ENCODE results near the gene CCDC9B.

Gene CCDC9B

DNA sequence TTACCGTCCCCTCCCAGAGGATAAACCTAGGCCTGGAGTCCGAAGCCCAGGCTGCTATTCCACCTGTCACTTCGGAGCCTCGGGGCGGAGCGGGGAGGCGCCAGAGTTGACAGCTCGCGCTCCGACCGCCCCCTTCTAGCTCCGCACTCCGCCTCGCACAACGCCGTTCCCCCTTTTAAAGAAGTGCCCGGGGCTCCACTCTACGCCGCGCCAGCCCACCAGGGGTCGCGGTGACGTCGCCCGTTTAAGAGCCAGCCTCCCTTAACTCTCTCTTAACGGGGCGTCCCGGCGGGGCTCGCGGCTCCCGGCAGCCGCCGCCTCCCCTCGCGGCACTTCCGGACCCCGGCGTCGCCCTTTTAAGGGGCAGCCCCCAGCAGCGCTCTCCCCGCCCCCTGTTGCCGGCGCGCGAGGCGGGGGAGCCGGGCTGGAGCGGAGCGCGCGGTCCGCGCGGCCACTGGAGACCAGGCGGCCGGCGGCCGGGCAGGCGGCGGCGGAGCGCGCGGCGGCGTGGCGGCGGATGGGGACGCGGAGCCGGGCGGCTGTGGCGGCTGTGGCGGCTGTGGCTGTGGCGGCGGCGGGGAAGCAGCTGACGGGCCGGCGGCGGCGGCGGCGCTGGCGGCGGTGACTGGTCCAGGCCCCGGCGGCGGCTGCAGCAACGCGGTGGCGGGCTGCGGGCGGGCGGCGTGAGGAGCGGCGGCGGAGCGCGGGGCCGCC is 17.3 kb downstream of the CCDC9B start, which contains the start of gene INAFM2:
Gene INAFM2 (plus strand): TSS at position 454 of the 714 bp plus-strand sequence. CDS start 364 bp downstream, outside the sequence.
- TF ChIP-seq EZH2 (optimal IDR thresholded peaks at IDR 0.05; ENCODE audit: low read depth, low read length) = no peak
- TF ChIP-seq, protein P1, sequence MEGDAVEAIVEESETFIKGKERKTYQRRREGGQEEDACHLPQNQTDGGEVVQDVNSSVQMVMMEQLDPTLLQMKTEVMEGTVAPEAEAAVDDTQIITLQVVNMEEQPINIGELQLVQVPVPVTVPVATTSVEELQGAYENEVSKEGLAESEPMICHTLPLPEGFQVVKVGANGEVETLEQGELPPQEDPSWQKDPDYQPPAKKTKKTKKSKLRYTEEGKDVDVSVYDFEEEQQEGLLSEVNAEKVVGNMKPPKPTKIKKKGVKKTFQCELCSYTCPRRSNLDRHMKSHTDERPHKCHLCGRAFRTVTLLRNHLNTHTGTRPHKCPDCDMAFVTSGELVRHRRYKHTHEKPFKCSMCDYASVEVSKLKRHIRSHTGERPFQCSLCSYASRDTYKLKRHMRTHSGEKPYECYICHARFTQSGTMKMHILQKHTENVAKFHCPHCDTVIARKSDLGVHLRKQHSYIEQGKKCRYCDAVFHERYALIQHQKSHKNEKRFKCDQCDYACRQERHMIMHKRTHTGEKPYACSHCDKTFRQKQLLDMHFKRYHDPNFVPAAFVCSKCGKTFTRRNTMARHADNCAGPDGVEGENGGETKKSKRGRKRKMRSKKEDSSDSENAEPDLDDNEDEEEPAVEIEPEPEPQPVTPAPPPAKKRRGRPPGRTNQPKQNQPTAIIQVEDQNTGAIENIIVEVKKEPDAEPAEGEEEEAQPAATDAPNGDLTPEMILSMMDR (IDR thresholded peaks at IDR 0.05; ENCODE audit: low read length) = peak; percentile 37
- TF ChIP-seq EZH2phosphoT487 (IDR thresholded peaks at IDR 0.05; ENCODE audit: low read length) = no peak
- peaks cover 29% of the 10 kb centered on the region for H3K79me2 ChIP-seq (ENCODE audit: low read length)
- H3K4me2 ChIP-seq (ENCODE audit: low read depth, low read length) = peak within 1 kb of the TSS; percentile 92
- H3K36me3 ChIP-seq (replicated peaks; ENCODE audit: insufficient read depth, low read length) = no peaks in the 10 kb centered on the region
- H3F3A ChIP-seq (ENCODE audit: insufficient read depth, low read length) = peaks cover 26% of the 10 kb centered on the region
- H2AFZ ChIP-seq (ENCODE audit: low read length) = peak within 1 kb of the TSS; percentile 61; the same call in 1 of the 2 replicates
- H3K27ac ChIP-seq (ENCODE audit: low read length) = no peak within 1 kb of the TSS
- H3K9me3 ChIP-seq (replicated peaks; ENCODE audit: insufficient read depth, low read length) = no peaks in the 10 kb centered on the region
- H3K9me2 ChIP-seq (replicated peaks; ENCODE audit: insufficient read depth, low read length) = no peaks in the 10 kb centered on the region
- H3K4me3 ChIP-seq (ENCODE audit: low read length) = peak within 1 kb of the TSS; percentile 74
- H3K4me1 ChIP-seq (ENCODE audit: low read length) = peaks cover 43% of the 10 kb centered on the region
- H3K27me3 ChIP-seq (replicated peaks; ENCODE audit: insufficient read depth, low read length) = no peaks in the 10 kb centered on the region
- H3K9ac ChIP-seq (ENCODE audit: low read length) = peak within 1 kb of the TSS; percentile 61; the same call in 1 of the 2 replicates
- H4K20me1 ChIP-seq (ENCODE audit: insufficient read depth, low read length) = no peaks in the 10 kb centered on the region
- DNase-seq = peak; percentile 98

DNA sequence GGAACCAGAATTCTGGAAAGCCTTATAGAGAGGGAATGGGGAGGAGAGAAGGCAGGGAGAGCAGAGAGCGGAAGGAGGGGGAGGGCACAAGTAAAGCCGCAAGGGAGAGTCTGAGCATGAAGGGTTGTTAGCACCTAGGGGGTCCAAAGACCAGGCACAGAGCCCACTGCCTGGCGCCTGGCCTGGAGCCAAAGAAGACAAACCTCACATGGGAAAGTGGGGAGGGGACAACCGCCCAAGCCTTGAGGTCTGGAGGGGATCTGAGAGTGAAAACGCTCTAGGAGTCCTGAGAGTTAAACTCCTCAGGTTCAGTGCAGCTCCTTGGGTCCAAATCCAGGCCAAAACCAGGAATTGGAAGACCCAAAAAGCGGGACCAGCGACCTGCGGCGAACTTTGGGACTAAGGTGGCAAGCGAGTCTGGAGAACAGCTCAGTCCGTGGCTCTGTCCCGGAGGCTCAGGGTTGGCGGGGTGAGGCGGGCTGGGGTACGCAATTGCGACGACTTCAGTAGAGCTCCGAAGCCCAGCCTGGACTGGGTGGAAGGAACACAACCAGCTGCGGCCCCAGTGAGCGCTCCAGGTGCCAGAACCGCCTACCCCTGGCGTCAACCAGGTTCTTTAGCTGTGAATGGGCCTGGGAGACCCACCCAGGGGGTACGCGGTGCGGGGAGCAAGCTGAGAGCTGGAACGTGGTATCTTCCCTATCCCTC is 18.1 kb downstream of the CCDC9B start:
- Histone ChIP-seq H3K27ac (ENCODE audit: low read length) (no peak overlapping the region), H3K9me3 (replicated peaks; ENCODE audit: insufficient read depth, low read length) (no peaks in the 10 kb centered on the region), H3K4me1 (ENCODE audit: low read length) (peaks cover 39% of the 10 kb centered on the region), H3K4me2 (ENCODE audit: low read depth, low read length) (peak overlapping the region; percentile 92), H4K20me1 (ENCODE audit: insufficient read depth, low read length) (no peaks in the 10 kb centered on the region), H3K9me2 (replicated peaks; ENCODE audit: insufficient read depth, low read length) (no peaks in the 10 kb centered on the region), H3K9ac (ENCODE audit: low read length) (no peak overlapping the region), H3F3A (ENCODE audit: insufficient read depth, low read length) (peaks cover 19% of the 10 kb centered on the region), H3K36me3 (replicated peaks; ENCODE audit: insufficient read depth, low read length) (no peaks in the 10 kb centered on the region), H3K27me3 (replicated peaks; ENCODE audit: insufficient read depth, low read length) (no peaks in the 10 kb centered on the region), H3K4me3 (ENCODE audit: low read length) (peak overlapping the region; percentile 48), H2AFZ (ENCODE audit: low read length) (peak overlapping the region; percentile 61; the same call in 1 of the 2 replicates), H3K79me2 (ENCODE audit: low read length) (peaks cover 29% of the 10 kb centered on the region)
- TF ChIP-seq, protein P1 (IDR thresholded peaks at IDR 0.05; ENCODE audit: low read length) = no peak
- no peak for TF ChIP-seq EZH2 (optimal IDR thresholded peaks at IDR 0.05; ENCODE audit: low read depth, low read length)
- TF ChIP-seq EZH2phosphoT487 (IDR thresholded peaks at IDR 0.05; ENCODE audit: low read length) = no peak
- DNase-seq = no peak

DNA sequence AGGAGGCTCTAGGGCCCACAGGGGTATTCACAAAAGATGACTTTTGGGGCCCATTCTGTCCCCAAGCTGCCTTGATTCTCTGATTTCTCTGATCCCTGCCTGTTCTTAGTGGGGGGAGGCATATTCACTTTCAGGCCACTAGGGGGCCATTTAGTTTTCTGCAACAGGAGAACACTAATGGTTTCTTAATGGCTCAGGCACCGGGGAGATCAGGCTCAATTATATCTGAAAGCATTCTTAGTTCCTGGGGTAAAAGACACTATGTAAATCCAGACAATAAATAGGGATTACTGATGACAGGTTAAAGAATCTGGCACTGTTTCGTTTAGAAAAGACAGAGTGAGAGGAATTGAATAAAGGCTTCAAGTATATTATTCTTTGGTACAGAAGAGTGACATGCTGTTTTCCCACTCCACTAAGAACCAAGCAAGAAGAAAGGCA is 19.8 kb downstream of the CCDC9B start:
- Histone ChIP-seq H3K9me2 (replicated peaks; ENCODE audit: insufficient read depth, low read length) (no peaks in the 10 kb centered on the region), H3K4me2 (ENCODE audit: low read depth, low read length) (no peak overlapping the region), H3K79me2 (ENCODE audit: low read length) (peaks cover 17% of the 10 kb centered on the region), H3K4me3 (ENCODE audit: low read length) (no peak overlapping the region), H3K27ac (ENCODE audit: low read length) (no peak overlapping the region), H3K9ac (ENCODE audit: low read length) (no peak overlapping the region), H3K27me3 (replicated peaks; ENCODE audit: insufficient read depth, low read length) (no peaks in the 10 kb centered on the region), H3K4me1 (ENCODE audit: low read length) (peaks cover 21% of the 10 kb centered on the region), H3F3A (ENCODE audit: insufficient read depth, low read length) (peaks cover 1% of the 10 kb centered on the region; the same call in 1 of the 2 replicates), H3K9me3 (replicated peaks; ENCODE audit: insufficient read depth, low read length) (no peaks in the 10 kb centered on the region), H4K20me1 (ENCODE audit: insufficient read depth, low read length) (no peaks in the 10 kb centered on the region), H2AFZ (ENCODE audit: low read length) (no peak overlapping the region), H3K36me3 (replicated peaks; ENCODE audit: insufficient read depth, low read length) (no peaks in the 10 kb centered on the region)
- peak; percentile 84 for DNase-seq
- TF ChIP-seq EZH2phosphoT487 (IDR thresholded peaks at IDR 0.05; ENCODE audit: low read length) = no peak
- no peak for TF ChIP-seq EZH2 (optimal IDR thresholded peaks at IDR 0.05; ENCODE audit: low read depth, low read length)
- TF ChIP-seq, protein P1 (IDR thresholded peaks at IDR 0.05; ENCODE audit: low read length) = peak; percentile 91
